GM19238 (cell line): Measurements from ENCODE around the gene PTGDR.
A peak's percentile ranks its signal among the peaks of the same experiment; 100 is the strongest.

Experiments used
- DNase-seq: peaks from one replicate; pipeline ENCODE4 v3.0.0; 2011; ENCODE audit warnings: low spot score; ENCODE audit not compliant: insufficient read length

Gene PTGDR

GRCh38 chr14:52310541-52310940 lies 43.0 kb downstream of the PTGDR start:
- no peak for DNase-seq

DNA sequence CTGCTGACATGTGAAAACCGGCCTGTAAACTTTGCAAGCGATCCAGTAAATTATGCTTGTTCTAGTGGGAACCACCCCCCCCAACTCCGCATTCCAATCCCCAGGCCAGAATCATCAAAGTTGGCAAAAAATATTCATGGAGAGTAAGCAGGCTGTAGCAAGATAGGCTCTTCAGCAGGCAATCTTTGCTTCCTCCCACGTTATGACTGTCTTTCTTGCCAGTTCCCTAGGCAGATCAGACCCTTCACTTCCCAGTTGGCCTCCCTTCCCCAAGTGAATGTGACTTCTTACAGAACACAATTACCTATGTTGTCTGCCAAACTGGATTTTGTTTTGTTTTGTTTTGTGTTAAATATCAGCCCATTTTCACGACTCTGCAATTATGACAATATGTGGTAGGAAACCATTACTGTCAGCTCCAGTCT lies 45.4 kb downstream of the PTGDR start:
- no peak for DNase-seq

GRCh38 chr14:52313462-52313861 lies 46.0 kb downstream of the PTGDR start:
- DNase-seq: no peak

DNA sequence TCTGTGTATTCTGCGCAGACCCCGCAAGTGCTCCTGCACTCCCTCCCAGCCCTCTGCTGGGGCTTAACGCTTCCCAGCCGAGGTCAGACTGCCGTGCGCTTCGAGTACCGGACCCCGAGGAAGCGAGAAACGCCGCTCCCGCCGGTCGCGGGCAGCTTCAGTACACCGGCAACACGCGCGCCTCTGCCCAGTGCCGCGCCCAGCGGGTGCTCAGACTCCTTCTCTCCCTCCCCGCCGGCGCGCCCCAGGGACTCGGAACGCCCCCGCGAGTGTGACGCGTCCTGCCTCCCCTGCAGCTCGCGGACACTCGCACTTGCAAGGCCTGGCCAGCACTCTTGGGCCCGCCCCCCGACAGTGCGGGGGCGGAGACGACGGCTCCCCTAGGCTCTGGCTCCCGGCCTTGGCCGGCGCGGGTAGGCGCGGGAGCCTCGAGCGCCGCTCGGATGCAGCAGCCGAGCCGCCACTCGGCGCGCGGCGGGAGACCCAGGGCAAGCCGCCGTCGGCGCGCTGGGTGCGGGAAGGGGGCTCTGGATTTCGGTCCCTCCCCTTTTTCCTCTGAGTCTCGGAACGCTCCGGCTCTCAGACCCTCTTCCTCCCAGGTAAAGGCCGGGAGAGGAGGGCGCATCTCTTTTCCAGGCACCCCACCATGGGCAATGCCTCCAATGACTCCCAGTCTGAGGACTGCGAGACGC lies 46.6 kb downstream of the PTGDR start, which contains the start of gene PTGER2:
Gene PTGER2 (plus strand): TSS at position 410 of the 692 bp plus-strand sequence. CDS start 237 bp downstream, at position 647.
- DNase-seq: peak; percentile 27

DNA sequence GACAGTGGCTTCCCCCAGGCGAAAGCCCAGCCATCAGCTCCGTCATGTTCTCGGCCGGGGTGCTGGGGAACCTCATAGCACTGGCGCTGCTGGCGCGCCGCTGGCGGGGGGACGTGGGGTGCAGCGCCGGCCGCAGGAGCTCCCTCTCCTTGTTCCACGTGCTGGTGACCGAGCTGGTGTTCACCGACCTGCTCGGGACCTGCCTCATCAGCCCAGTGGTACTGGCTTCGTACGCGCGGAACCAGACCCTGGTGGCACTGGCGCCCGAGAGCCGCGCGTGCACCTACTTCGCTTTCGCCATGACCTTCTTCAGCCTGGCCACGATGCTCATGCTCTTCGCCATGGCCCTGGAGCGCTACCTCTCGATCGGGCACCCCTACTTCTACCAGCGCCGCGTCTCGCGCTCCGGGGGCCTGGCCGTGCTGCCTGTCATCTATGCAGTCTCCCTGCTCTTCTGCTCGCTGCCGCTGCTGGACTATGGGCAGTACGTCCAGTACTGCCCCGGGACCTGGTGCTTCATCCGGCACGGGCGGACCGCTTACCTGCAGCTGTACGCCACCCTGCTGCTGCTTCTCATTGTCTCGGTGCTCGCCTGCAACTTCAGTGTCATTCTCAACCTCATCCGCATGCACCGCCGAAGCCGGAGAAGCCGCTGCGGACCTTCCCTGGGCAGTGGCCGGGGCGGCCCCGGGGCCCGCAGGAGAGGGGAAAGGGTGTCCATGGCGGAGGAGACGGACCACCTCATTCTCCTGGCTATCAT lies 47.3 kb downstream of the PTGDR start:
- DNase-seq: peak; percentile 23

GRCh38 chr14:52315355-52315718 lies 47.8 kb downstream of the PTGDR start:
- no peak for DNase-seq

GRCh38 chr14:52318062-52318461 lies 50.6 kb downstream of the PTGDR start:
- DNase-seq: no peak

- DNase-seq: no peak
Observed at GRCh38 chr14:52318826-52319645, 51.5 kb downstream of the PTGDR start.

DNA sequence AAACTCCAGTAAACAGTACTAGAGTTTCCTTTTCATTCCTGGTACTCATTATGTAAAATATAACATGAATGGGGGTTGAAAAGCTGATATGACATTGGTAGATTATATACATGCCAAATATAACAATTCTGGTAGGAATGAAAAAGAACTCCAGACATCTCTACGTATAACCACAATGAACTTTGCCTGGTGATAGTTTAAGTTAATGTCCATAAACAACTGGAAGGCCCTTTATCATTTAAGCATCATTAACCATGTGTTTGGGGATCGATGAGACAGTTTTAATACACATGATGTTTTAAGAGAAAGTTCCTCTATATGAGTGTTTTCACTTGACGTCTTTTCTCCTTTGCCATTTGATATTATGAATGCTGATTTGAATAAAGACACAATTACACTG lies 52.4 kb downstream of the PTGDR start:
- DNase-seq: no peak

- peak; percentile 30 for DNase-seq
Observed at GRCh38 chr14:52325126-52325525, 57.6 kb downstream of the PTGDR start.

- DNase-seq: no peak
Observed at GRCh38 chr14:52325630-52326029, 58.1 kb downstream of the PTGDR start.
